Suprapubic skin (tissue), 4 donors: ENCODE results near the gene PEAK3.

ENCODE experiments used
- CTCF ChIP-seq, 2 donors: fragments of 200-600 bp in 1 of 2; fragments of 450-650 bp in 1 of 2; sonication (generic) in 1 of 2; IDR thresholded peaks; one replicate each; pipeline ENCODE4 v1.5.1; 2016 to 2019; ENCODE audit warnings: antibody characterized with exemption in 2 of 2, mild to moderate bottlenecking in 1 of 2, moderate library complexity in 1 of 2
- POLR2A ChIP-seq, 2 donors: fragments of 450-650 bp; IDR thresholded peaks; one replicate each; pipeline ENCODE4 v1.6.1; 2017; ENCODE audit warnings: antibody characterized with exemption in 2 of 2, mild to moderate bottlenecking in 2 of 2, moderate library complexity in 2 of 2
- POLR2AphosphoS5 ChIP-seq, 3 donors: sonication (generic); formaldehyde crosslinking; IDR thresholded peaks; one replicate each; pipeline ENCODE4 v1.6.1; 2017; ENCODE audit warnings: antibody characterized with exemption in 3 of 3

DNA sequence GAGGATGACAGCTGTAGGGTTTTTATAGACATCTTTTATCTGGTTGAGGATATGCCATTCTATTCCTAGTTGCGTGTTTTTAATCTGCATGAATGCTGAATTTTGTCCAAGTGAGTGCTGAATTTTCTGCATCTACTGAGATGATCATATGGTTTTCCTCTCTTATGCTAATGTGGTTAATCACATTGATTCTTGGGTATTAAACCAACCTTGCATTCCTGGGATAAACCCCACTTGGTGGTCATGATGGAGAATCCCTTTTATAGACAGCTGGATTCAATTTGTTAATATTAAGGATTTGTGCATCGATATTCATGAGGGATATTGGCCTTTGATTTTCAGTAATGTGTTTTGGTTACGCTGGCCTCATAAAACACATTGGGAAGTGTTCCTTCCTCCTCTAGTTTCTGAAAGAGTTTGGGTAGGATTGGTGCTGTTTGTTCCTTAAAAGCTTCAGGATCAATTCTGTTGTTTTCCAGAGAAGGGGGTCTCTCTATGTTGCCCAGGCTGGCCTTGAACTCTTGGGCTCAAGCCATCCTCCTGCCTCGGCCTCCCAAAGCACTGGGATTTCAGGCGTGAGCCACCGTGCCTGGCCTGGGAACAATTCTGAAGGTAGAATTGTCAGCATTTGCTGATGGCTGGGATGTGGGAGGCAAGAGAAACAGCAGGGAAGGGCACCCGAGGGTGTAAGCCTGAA lies 33.3 kb upstream of the PEAK3 start:
- TF ChIP-seq POLR2AphosphoS5 (IDR thresholded peaks at IDR 0.05) (no peak), POLR2A (IDR thresholded peaks at IDR 0.05) (no peak), CTCF (IDR thresholded peaks at IDR 0.05) (no peak)
